SIG-M5 (cell line): ENCODE measurements around the gene ABHD16B.
"Not testable (repeated sequence)": the region's sequence is repeated elsewhere in the genome, so short reads cannot be mapped to it uniquely, and the experiment has no call there.

Experiments used
- DNase-seq: peaks from one replicate; lab custom pipeline; 2025; lab: John Stamatoyannopoulos, UW

ABHD16B gene

GRCh38 chr20:63855363-63856097 is 5.8 kb upstream of the ABHD16B start:
- no peak for DNase-seq

- no peak for DNase-seq
Observed at GRCh38 chr20:63856098-63856511, 5.2 kb upstream of the ABHD16B start.

- no peak for DNase-seq
Observed at GRCh38 chr20:63857764-63858392, 3.4 kb upstream of the ABHD16B start.

GRCh38 chr20:63858393-63859165 is 2.7 kb upstream of the ABHD16B start:
- DNase-seq = no peak

- DNase-seq = no peak
Observed at GRCh38 chr20:63859166-63859699, 2.1 kb upstream of the ABHD16B start.

DNA sequence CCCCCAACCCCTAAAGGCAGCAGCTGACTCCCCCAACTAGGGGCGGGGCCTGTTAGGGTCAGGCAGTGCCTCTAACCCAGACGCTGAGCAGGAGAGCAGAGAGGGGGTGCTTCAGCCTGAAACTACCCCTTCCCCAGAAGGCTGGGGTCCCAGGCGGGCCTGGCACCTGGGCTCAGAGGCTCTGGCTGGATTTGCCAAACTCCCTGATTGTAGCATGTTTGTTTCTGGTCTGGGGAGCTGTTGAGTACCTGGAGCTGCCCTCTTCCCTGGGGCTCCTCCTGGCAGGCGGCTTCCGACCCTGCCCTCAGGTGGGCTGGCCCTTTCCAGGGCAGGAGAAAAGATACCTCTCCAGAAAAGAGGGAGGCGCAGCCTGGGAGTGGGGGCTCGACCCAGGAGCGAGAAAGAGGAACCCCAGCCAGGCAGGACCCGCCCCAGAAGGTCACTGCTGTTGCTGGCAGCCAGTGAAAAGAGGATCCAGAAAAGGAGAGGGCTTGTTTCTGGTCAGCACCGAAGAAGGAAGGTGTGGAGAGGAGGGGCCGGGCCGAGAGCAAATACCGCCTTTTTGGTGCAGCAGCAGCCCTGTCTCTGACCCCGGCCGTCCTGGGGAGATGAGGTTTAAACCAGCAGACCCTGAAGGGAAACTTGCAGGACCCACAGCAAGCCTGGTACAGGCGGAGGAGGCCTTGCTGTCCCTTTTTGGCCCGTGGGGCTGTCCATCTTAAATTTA is 810 bp upstream of the ABHD16B start:
- no peak for DNase-seq

GRCh38 chr20:63861981-63862901 is 943 bp downstream of the ABHD16B start:
- DNase-seq = no peak

DNA sequence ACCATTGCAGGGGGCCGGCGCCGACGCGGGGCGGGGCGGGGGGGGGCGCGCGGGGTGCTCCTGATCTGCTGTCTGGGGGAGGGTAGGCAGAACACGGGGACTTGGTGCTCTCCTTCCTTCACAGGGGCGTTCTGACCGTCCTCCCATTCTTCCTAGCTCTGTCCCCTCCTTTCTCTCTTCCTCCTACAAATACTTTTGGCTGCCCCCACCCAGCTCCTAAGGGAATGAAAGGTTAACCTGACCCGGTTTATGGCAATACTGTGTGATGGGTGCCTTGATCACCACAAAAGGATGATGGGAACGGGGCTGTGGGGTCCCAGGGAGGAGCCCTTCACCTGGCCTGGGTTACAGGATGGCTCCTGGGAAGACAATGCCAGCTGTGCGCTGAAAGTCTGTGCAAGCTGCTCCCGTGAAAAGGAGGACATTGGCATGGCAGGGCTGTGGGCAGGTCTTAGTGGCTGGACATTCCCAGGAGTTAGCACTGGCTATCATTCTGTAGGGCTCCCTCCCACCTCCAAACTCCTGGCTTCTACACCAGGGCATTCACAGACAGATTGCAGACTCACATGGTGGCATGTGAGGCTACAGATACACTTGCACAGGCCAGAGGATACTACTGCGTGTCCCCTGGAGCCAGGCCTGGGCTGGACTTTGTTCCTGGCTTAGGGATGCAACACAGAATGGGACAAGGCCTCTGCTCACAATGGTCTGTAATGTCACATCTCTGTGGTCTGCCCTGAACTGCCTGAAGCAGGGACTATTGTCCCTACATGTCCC is 1.9 kb downstream of the ABHD16B start:
- no peak for DNase-seq

DNA sequence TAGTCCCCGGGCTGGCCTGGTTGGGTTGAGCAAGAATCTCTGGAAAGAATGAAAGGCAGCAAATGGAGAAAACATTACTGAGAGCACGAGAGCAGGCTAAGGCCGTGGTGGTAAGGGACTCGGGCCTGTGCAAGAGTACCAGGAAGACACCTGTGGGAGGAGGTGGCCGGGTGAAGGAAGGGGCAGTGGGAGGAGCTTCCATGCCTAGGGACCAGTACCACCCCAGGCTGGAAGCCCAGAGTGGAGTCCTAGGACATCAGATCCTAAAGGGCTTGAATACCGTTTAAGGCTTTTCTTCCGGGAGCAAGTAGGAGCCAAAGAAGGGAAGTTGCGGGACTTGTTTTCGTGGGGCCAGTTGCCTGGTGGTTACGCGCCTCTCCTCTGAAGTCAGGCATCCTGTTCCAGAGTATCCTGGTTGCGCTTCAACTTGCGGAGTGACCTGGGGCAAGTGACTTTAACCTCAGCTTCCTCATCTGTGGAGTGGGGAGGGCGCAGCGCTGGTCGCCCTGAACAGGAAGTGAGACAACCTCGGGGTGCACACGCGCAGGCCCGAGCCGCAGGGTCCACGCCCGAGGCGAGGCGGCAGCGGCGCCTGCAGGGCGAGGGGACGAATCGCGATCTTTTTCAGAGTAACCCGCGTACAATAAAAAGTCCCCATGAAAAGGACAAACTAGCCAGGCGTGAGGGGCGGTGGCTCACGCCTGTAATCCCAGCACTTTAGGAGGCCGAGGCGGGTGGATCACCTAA is 2.7 kb downstream of the ABHD16B start:
- DNase-seq = peak; percentile 82

- DNase-seq = no peak
Observed at GRCh38 chr20:63864545-63864977, 3.3 kb downstream of the ABHD16B start.

DNA sequence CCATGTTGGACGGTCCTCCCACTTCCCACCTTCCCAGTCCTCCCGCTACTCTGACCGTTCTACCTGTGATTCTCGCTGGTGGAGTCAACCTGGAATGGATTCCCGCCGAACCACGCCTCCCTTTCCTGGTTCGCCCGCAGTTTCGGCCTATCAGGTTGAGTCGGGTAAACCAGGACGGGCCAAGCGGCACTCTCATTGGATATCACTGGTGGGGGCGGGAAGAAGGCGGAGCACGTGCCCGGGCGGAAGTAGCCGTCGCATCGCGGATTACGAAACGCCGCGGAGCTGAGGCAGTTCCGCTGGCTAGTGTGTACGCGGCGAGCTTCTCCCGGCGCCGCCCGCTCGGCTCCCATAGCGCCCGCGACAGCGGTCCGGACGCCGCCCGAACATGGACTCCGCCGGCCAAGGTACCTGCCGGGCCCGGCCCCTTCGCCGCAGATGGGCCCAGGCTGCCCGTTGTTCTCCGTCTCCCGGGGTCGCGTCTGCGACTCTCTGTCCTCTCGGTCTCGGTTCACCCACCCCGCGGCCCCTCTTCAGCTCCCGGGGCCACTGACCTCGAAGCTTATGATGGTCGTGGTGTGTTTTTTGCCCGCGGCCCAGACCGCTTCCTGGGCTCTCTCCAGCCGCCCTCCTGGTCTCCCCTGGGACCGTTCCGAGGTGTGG is 3.8 kb downstream of the ABHD16B start, which contains the start of gene TPD52L2:
Gene TPD52L2, plus strand, starts transcription at position 293 of the 663 bp plus-strand sequence. Its CDS starts 96 bp downstream, at position 389.
- DNase-seq = peak; percentile 84

GRCh38 chr20:63867042-63867441 is 5.7 kb downstream of the ABHD16B start:
- not testable (repeated sequence) for DNase-seq

GRCh38 chr20:63868264-63868663 is 7.0 kb downstream of the ABHD16B start:
- DNase-seq = no peak

- peak; percentile 62 for DNase-seq
Observed at GRCh38 chr20:63873477-63873971, 12.2 kb downstream of the ABHD16B start.

- not testable (repeated sequence) for DNase-seq
Observed at GRCh38 chr20:63874241-63874640, 12.9 kb downstream of the ABHD16B start.

DNA sequence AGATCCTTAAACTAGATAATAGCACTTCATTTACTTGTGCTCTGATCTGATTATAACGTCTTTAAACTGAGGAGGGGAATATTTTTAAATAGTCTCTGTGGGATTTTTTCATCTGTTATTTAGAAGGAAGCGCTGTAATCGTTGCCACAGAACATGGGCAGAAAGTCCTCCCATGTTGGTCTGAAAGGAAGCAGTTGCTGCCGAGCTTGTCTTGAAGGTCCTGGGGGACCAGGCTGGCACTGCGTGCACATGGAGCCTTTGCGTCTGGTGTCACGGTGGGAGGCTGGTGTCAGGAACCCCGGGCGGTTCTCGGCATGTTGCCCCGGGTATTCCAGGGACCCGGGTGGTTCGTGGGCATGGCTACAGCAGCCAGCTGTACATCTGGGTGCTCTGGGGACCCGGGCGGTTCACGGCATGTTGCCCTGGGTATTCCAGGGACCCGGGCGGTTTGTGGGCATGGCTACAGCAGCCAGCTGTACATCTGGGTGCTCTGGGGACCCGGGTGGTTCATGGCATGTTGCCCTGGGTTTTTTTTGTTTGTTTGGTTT is 15.3 kb downstream of the ABHD16B start:
- no peak for DNase-seq

- no peak for DNase-seq
Observed at GRCh38 chr20:63877755-63878470, 16.6 kb downstream of the ABHD16B start.
